Measurements from ENCODE around the gene FOXK1.

FOXK1 gene

GRCh38 chr7:4754433-4755010 lies 72.4 kb downstream of the FOXK1 start:
- Histone ChIP-seq H3K4me3 (ENCODE audit: low read depth, low read length) (no peak overlapping the region), H3K36me3 (ENCODE audit: insufficient read depth, low read length) (peaks cover 14% of the 10 kb centered on the region; the same call in 1 of the 2 replicates), H3K27ac (ENCODE audit: low read depth, low read length) (no peak overlapping the region)

GRCh38 chr7:4755045-4755444 lies 73.0 kb downstream of the FOXK1 start:
- peaks cover 17% of the 10 kb centered on the region for H3K79me2 ChIP-seq (ENCODE audit: control insufficient read depth, insufficient read depth, low read length, unreplicated experiment)
- no peaks in the 10 kb centered on the region for H3K27me3 ChIP-seq (ENCODE audit: insufficient read depth, low read length)
- no peak overlapping the region for H2AFZ ChIP-seq (ENCODE audit: low read length, unreplicated experiment)
- no peaks in the 10 kb centered on the region for H3K4me1 ChIP-seq (ENCODE audit: control insufficient read depth, insufficient read depth, low read length, unreplicated experiment)
- H3K36me3 ChIP-seq (ENCODE audit: insufficient read depth, low read length) = peaks cover 14% of the 10 kb centered on the region; the same call in 1 of the 2 replicates
- no peak overlapping the region for H3K4me3 ChIP-seq (ENCODE audit: low read depth, low read length)
- no peak overlapping the region for H3K27ac ChIP-seq (ENCODE audit: low read depth, low read length)

More at GRCh38 chr7:4754433-4755010, 72.4 kb downstream of the FOXK1 start:
- Histone ChIP-seq H3K79me2 (ENCODE audit: control insufficient read depth, insufficient read depth, low read length, unreplicated experiment) (peaks cover 22% of the 10 kb centered on the region), H3K4me1 (ENCODE audit: control insufficient read depth, insufficient read depth, low read length, unreplicated experiment) (no peaks in the 10 kb centered on the region), H2AFZ (ENCODE audit: low read length, unreplicated experiment) (no peak overlapping the region), H3K27me3 (ENCODE audit: insufficient read depth, low read length) (no peaks in the 10 kb centered on the region)

GRCh38 chr7:4758111-4758510 lies 76.0 kb downstream of the FOXK1 start:
- no peak overlapping the region for H2AFZ ChIP-seq (ENCODE audit: low read length, unreplicated experiment)
- H3K4me1 ChIP-seq (ENCODE audit: control insufficient read depth, insufficient read depth, low read length, unreplicated experiment) = no peaks in the 10 kb centered on the region
- H3K36me3 ChIP-seq (ENCODE audit: insufficient read depth, low read length) = peaks cover 21% of the 10 kb centered on the region; the same call in 1 of the 2 replicates

DNA sequence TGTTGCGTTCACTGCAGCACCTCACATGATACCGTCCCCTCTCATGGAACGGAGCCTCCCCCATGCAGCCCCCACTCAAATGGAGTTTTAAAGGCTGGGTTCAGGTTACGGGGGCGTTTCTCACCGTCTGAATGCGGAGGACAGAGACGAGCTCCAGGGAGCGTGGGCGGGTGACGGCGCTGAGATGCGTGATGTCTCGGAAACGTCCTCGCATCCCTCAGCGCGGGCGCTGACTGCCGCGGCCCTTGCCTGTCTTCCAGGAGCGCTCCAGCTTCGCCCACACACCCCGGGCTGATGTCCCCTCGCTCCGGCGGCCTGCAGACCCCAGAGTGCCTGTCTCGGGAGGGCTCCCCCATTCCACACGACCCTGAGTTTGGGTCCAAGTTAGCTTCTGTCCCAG lies 76.7 kb downstream of the FOXK1 start:
- H3K27ac ChIP-seq (ENCODE audit: low read depth, low read length) = no peak overlapping the region
- peaks cover 2% of the 10 kb centered on the region for H3K79me2 ChIP-seq (ENCODE audit: control insufficient read depth, insufficient read depth, low read length, unreplicated experiment)
- no peak overlapping the region for H3K4me3 ChIP-seq (ENCODE audit: low read depth, low read length)
- no peaks in the 10 kb centered on the region for H3K27me3 ChIP-seq (ENCODE audit: insufficient read depth, low read length)
- peaks cover 21% of the 10 kb centered on the region; the same call in 1 of the 2 replicates for H3K36me3 ChIP-seq (ENCODE audit: insufficient read depth, low read length)
- H3K4me1 ChIP-seq (ENCODE audit: control insufficient read depth, insufficient read depth, low read length, unreplicated experiment) = no peaks in the 10 kb centered on the region
- no peak overlapping the region for H2AFZ ChIP-seq (ENCODE audit: low read length, unreplicated experiment)

More at GRCh38 chr7:4758111-4758510, 76.0 kb downstream of the FOXK1 start:
- Histone ChIP-seq H3K27me3 (ENCODE audit: insufficient read depth, low read length) (no peaks in the 10 kb centered on the region), H3K4me3 (ENCODE audit: low read depth, low read length) (no peak overlapping the region), H3K79me2 (ENCODE audit: control insufficient read depth, insufficient read depth, low read length, unreplicated experiment) (peaks cover 6% of the 10 kb centered on the region), H3K27ac (ENCODE audit: low read depth, low read length) (no peak overlapping the region)

DNA sequence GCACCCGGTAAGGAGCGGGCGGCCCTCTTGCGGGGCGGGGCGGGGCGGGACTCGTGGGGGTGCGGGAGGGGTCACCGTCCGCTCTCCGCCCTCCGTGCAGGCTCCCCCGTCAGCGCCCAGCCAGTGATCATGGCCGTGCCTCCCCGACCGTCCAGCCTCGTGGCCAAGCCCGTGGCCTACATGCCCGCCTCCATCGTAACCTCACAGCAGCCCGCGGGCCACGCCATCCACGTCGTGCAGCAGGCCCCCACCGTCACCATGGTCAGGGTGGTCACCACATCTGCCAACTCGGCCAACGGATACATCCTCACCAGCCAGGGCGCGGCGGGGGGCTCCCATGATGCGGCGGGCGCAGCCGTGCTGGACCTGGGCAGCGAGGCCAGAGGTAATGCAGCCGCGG lies 77.1 kb downstream of the FOXK1 start:
- Histone ChIP-seq H3K4me3 (ENCODE audit: low read depth, low read length) (no peak overlapping the region), H3K4me1 (ENCODE audit: control insufficient read depth, insufficient read depth, low read length, unreplicated experiment) (no peaks in the 10 kb centered on the region), H3K27ac (ENCODE audit: low read depth, low read length) (no peak overlapping the region), H3K36me3 (ENCODE audit: insufficient read depth, low read length) (peaks cover 21% of the 10 kb centered on the region; the same call in 1 of the 2 replicates), H2AFZ (ENCODE audit: low read length, unreplicated experiment) (no peak overlapping the region), H3K27me3 (ENCODE audit: insufficient read depth, low read length) (no peaks in the 10 kb centered on the region), H3K79me2 (ENCODE audit: control insufficient read depth, insufficient read depth, low read length, unreplicated experiment) (no peaks in the 10 kb centered on the region)

DNA sequence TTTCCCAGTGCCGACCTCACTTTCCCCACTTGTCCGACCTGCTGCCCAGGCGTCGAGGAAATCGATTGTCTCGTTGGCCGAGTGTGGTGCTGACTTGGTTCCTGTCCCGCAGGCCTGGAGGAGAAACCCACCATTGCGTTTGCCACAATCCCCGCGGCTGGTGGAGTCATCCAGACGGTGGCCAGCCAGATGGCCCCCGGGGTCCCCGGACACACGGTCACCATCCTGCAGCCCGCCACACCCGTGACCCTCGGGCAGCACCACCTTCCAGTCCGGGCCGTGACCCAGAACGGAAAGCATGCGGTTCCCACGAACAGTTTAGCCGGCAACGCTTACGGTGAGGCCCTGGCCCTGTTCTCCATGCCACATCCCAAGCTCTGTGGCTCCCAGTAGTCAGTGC lies 78.9 kb downstream of the FOXK1 start:
- Histone ChIP-seq H3K36me3 (ENCODE audit: insufficient read depth, low read length) (peaks cover 14% of the 10 kb centered on the region; the same call in 1 of the 2 replicates), H3K27ac (ENCODE audit: low read depth, low read length) (no peak overlapping the region), H3K27me3 (ENCODE audit: insufficient read depth, low read length) (no peaks in the 10 kb centered on the region), H3K4me3 (ENCODE audit: low read depth, low read length) (no peak overlapping the region), H2AFZ (ENCODE audit: low read length, unreplicated experiment) (no peak overlapping the region), H3K4me1 (ENCODE audit: control insufficient read depth, insufficient read depth, low read length, unreplicated experiment) (no peaks in the 10 kb centered on the region), H3K79me2 (ENCODE audit: control insufficient read depth, insufficient read depth, low read length, unreplicated experiment) (no peaks in the 10 kb centered on the region)

GRCh38 chr7:4762121-4763055 lies 80.3 kb downstream of the FOXK1 start:
- H3K27me3 ChIP-seq (ENCODE audit: insufficient read depth, low read length) = no peaks in the 10 kb centered on the region
- H2AFZ ChIP-seq (ENCODE audit: low read length, unreplicated experiment) = no peak overlapping the region
- H3K79me2 ChIP-seq (ENCODE audit: control insufficient read depth, insufficient read depth, low read length, unreplicated experiment) = no peaks in the 10 kb centered on the region
- no peak overlapping the region for H3K4me3 ChIP-seq (ENCODE audit: low read depth, low read length)
- H3K4me1 ChIP-seq (ENCODE audit: control insufficient read depth, insufficient read depth, low read length, unreplicated experiment) = no peaks in the 10 kb centered on the region
- peaks cover 14% of the 10 kb centered on the region; the same call in 1 of the 2 replicates for H3K36me3 ChIP-seq (ENCODE audit: insufficient read depth, low read length)
- no peak overlapping the region for H3K27ac ChIP-seq (ENCODE audit: low read depth, low read length)

- H3K79me2 ChIP-seq (ENCODE audit: control insufficient read depth, insufficient read depth, low read length, unreplicated experiment) = no peaks in the 10 kb centered on the region
- no peak overlapping the region for H2AFZ ChIP-seq (ENCODE audit: low read length, unreplicated experiment)
- no peak overlapping the region for H3K27ac ChIP-seq (ENCODE audit: low read depth, low read length)
- H3K27me3 ChIP-seq (ENCODE audit: insufficient read depth, low read length) = no peaks in the 10 kb centered on the region
- no peak overlapping the region for H3K4me3 ChIP-seq (ENCODE audit: low read depth, low read length)
- H3K4me1 ChIP-seq (ENCODE audit: control insufficient read depth, insufficient read depth, low read length, unreplicated experiment) = no peaks in the 10 kb centered on the region
- H3K36me3 ChIP-seq (ENCODE audit: insufficient read depth, low read length) = peaks cover 11% of the 10 kb centered on the region; the same call in 1 of the 2 replicates
These were observed 81.1 kb downstream of the FOXK1 start for GRCh38 chr7:4763091-4763793.

GRCh38 chr7:4763794-4764185 lies 81.7 kb downstream of the FOXK1 start:
- H2AFZ ChIP-seq (ENCODE audit: low read length, unreplicated experiment) = no peak overlapping the region
- no peaks in the 10 kb centered on the region for H3K79me2 ChIP-seq (ENCODE audit: control insufficient read depth, insufficient read depth, low read length, unreplicated experiment)
- peaks cover 7% of the 10 kb centered on the region; the same call in 1 of the 2 replicates for H3K36me3 ChIP-seq (ENCODE audit: insufficient read depth, low read length)
- no peaks in the 10 kb centered on the region for H3K27me3 ChIP-seq (ENCODE audit: insufficient read depth, low read length)
- H3K4me3 ChIP-seq (ENCODE audit: low read depth, low read length) = no peak overlapping the region
- no peak overlapping the region for H3K27ac ChIP-seq (ENCODE audit: low read depth, low read length)
- no peaks in the 10 kb centered on the region for H3K4me1 ChIP-seq (ENCODE audit: control insufficient read depth, insufficient read depth, low read length, unreplicated experiment)

DNA sequence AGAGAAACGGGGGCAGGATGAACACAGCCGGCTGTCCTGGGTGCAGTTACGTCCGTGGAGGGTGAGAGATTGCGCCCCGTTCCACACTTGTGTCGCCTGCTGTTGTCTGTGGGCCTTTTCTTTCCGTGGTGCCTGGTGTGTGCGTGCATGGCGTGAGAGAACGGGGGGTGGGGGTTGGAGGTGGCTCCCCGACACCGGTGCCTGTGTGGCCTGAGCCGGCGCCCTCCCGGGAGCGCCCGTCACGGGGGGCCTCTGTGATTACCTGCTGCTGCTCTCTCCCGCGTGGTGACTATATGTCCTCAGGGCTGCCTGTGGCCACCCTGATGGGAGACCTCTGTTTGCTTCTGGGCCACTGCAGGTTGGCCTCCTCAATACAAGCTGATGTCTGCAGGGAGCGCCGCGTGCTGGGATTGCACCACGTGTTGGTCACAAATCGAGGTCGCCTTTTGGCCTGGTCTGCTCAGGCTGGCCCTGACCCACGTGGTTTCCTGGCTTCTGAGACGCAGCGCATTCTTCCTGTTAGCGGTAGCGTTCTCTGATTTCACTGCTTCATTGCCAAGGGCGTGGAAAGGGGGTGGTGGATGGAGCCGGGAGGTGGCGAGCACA lies 82.4 kb downstream of the FOXK1 start:
- no peaks in the 10 kb centered on the region for H3K4me1 ChIP-seq (ENCODE audit: control insufficient read depth, insufficient read depth, low read length, unreplicated experiment)
- no peak overlapping the region for H3K4me3 ChIP-seq (ENCODE audit: low read depth, low read length)
- H2AFZ ChIP-seq (ENCODE audit: low read length, unreplicated experiment) = no peak overlapping the region
- peaks cover 7% of the 10 kb centered on the region; the same call in 1 of the 2 replicates for H3K36me3 ChIP-seq (ENCODE audit: insufficient read depth, low read length)
- H3K79me2 ChIP-seq (ENCODE audit: control insufficient read depth, insufficient read depth, low read length, unreplicated experiment) = no peaks in the 10 kb centered on the region
- no peak overlapping the region for H3K27ac ChIP-seq (ENCODE audit: low read depth, low read length)
- H3K27me3 ChIP-seq (ENCODE audit: insufficient read depth, low read length) = no peaks in the 10 kb centered on the region

Data from ACC112 (cell line).